HepG2 (cell line): ENCODE results near the gene CRYBA1. TPM values are rescaled to one million over a fixed set of nuclear protein-coding genes. Genes with fewer than 3 reads are reported as not detected.

Experiments used
- ATAC-seq: fragments of 200-7000 bp; cut with Tn5 transposase; 3 replicates; pipeline ENCODE4 v1.9.1; 2020; ENCODE audit warnings: mild to moderate bottlenecking, moderate library complexity
- BruUV-seq: library from RNA; stranded (reverse); fragments of 400-500 nt; replicated peaks from 2 replicates; lab custom pipeline; 2021; lab: Mats Ljungman, UMichigan
- CTCF ChIA-PET: fragments of 300-600 bp; formaldehyde crosslinking; extraction: SDS; loops from one replicate; lab custom pipeline; 2021; ENCODE audit warnings: low total read pairs, inconsistent platforms, low intra/inter-chr PET ratio; lab: Yijun Ruan, JAX
- POLR2A ChIA-PET: fragments of 350-600 bp; sonication (Branson Sonifier 250); formaldehyde crosslinking; loops from one replicate; lab custom pipeline; 2020; ENCODE audit warnings: antibody characterized with exemption, inconsistent platforms; lab: Yijun Ruan, JAX
- DNase-seq: peaks from one replicate; pipeline ENCODE4 v3.0.0-alpha.2; 2015; ENCODE audit warnings: low spot score
- FAIRE-seq: peaks from 3 replicates; lab custom pipeline; 2011; peaks lifted over from hg19 to GRCh38; lab: Jason Lieb, UNC
- H2AFZ ChIP-seq: one replicate; pipeline ENCODE4 v1.6.1; 2011; ENCODE audit warnings: low read length, inconsistent platforms
- H3K27ac ChIP-seq: fragments of 300-600 bp; 3 replicates; pipeline ENCODE4 v1.8.0; 2011; ENCODE audit warnings: mixed run types, mild to moderate bottlenecking, mixed read lengths, low read length, inconsistent platforms; ENCODE audit not compliant: insufficient read depth; ENCODE audit errors: extremely low read length
- H3K27me3 ChIP-seq, 2 experiments: fragments of 200-600 bp in 1 of 2; 2 replicates in 1 of 2; 3 replicates in 1 of 2; pipeline versions ENCODE4 v1.6.0 to v1.8.0; 2011; ENCODE audit warnings: low read length in 2 of 2, mild to moderate bottlenecking in 2 of 2, moderate library complexity in 2 of 2, inconsistent platforms in 1 of 2; ENCODE audit not compliant: insufficient read depth in 2 of 2, control insufficient read depth in 1 of 2
- H3K36me3 ChIP-seq, 2 experiments: fragments of 200-600 bp in 1 of 2; replicated peaks in 1 of 2; 2 replicates in 1 of 2; 3 replicates in 1 of 2; pipeline versions ENCODE4 v1.5.1 to v1.8.0; 2011; ENCODE audit warnings: low read length in 2 of 2, inconsistent platforms in 1 of 2; ENCODE audit not compliant: insufficient read depth in 2 of 2, control insufficient read depth in 1 of 2
- H3K4me1 ChIP-seq: 2 replicates; pipeline ENCODE4 v1.5.1; 2012; ENCODE audit warnings: low read length, inconsistent platforms; ENCODE audit not compliant: insufficient read depth
- H3K4me2 ChIP-seq: 2 replicates; pipeline ENCODE4 v1.6.0; 2011; ENCODE audit warnings: low read depth, low read length, inconsistent platforms
- H3K4me3 ChIP-seq, 3 experiments: fragments of 200-600 bp in 1 of 3; sonication (generic), shearing (Covaris generic) in 1 of 3; replicated peaks in 1 of 3; 2 replicates each; pipeline ENCODE4 v1.5.1; 2011 to 2016; ENCODE audit warnings: low read length in 3 of 3, inconsistent platforms in 2 of 3, low read depth in 2 of 3, mild to moderate bottlenecking in 2 of 3, control low read depth in 1 of 3, mixed read lengths in 1 of 3; ENCODE audit not compliant: insufficient read depth in 1 of 3
- H3K79me2 ChIP-seq: one replicate; pipeline ENCODE4 v1.6.1; 2011; ENCODE audit warnings: low read length, inconsistent platforms; ENCODE audit not compliant: insufficient read depth
- H3K9ac ChIP-seq: 2 replicates; pipeline ENCODE4 v1.6.0; 2011; ENCODE audit warnings: mild to moderate bottlenecking, low read depth, low read length, inconsistent platforms; ENCODE audit not compliant: insufficient read depth
- H3K9me3 ChIP-seq: 2 replicates; pipeline ENCODE4 v1.5.1; 2012; ENCODE audit warnings: mild to moderate bottlenecking, low read length
- H4K20me1 ChIP-seq: 2 replicates; pipeline ENCODE4 v1.6.0; 2011; ENCODE audit warnings: inconsistent platforms, mild to moderate bottlenecking, low read length, moderate library complexity; ENCODE audit not compliant: insufficient read depth
- CBX5 ChIP-seq: sonication (generic); formaldehyde crosslinking; IDR thresholded peaks from 2 replicates; pipeline ENCODE4 v1.4.0; 2020; ENCODE audit warnings: missing genetic modification reagents, borderline replicate concordance
- CHD2 ChIP-seq: IDR thresholded peaks from 2 replicates; pipeline ENCODE4 v1.6.1; 2011; ENCODE audit warnings: low read depth, low read length, improper control_type of control experiment
- FOXP1 ChIP-seq, 2 experiments: fragments of 450-650 bp in 1 of 2; IDR thresholded peaks; 2 replicates each; pipeline ENCODE4 v1.6.1; 2017 to 2018; ENCODE audit warnings: antibody characterized with exemption in 1 of 2
- GTF2F1 ChIP-seq: fragments of 150-350 bp; IDR thresholded peaks from 2 replicates; pipeline ENCODE4 v1.6.1; 2014; ENCODE audit warnings: low read length
- IRX3 ChIP-seq: sonication (generic); formaldehyde crosslinking; IDR thresholded peaks from 2 replicates; pipeline ENCODE4 v1.8.1; 2023; ENCODE audit warnings: mild to moderate bottlenecking, low read depth, missing genetic modification reagents, borderline replicate concordance
- PRDM15 ChIP-seq: sonication (generic); formaldehyde crosslinking; IDR thresholded peaks from 2 replicates; pipeline ENCODE4 v1.4.0; 2020; ENCODE audit warnings: missing genetic modification reagents
- PTBP1 ChIP-seq: fragments of 200-400 bp; formaldehyde crosslinking; IDR thresholded peaks from 2 replicates; pipeline ENCODE4 v1.6.1; 2018; ENCODE audit warnings: low read length, low read depth; ENCODE audit not compliant: poor library complexity, severe bottlenecking
- SAP130 ChIP-seq: IDR thresholded peaks from 2 replicates; pipeline ENCODE4 v1.6.1; 2016; ENCODE audit warnings: low read depth
- SMARCE1 ChIP-seq: fragments of 450-650 bp; IDR thresholded peaks from 2 replicates; pipeline ENCODE4 v1.6.1; 2017; ENCODE audit warnings: borderline replicate concordance
- ZNF101 ChIP-seq: sonication (generic); formaldehyde crosslinking; IDR thresholded peaks from 2 replicates; pipeline ENCODE4 v1.4.0; 2020; ENCODE audit warnings: mild to moderate bottlenecking, low read depth, missing genetic modification reagents, borderline replicate concordance
- ZNF782 ChIP-seq: sonication (generic); formaldehyde crosslinking; IDR thresholded peaks from 2 replicates; pipeline ENCODE4 v1.4.0; 2020; ENCODE audit warnings: missing genetic modification reagents, mild to moderate bottlenecking, borderline replicate concordance
- ZNF879 ChIP-seq: sonication (generic); formaldehyde crosslinking; IDR thresholded peaks from 2 replicates; pipeline ENCODE4 v1.8.1; 2023; ENCODE audit warnings: missing genetic modification reagents
- WGBS: methylation state at CpG from one replicate; pipeline ENCODE4 v1.1.6; 2017; ENCODE audit warnings: low lambda C conversion rate; 5-methylcytosine and 5-hydroxymethylcytosine counted together
- in situ Hi-C: cut with HindIII; loops from 2 replicates; pipeline ENCODE4 v1.10.0; 2017; ENCODE audit warnings: low pct_unique_long_range_greater_than_20kb; ENCODE audit not compliant: extremely low pct_ligation_motif_present
- intact Hi-C: fragments of 100-400 bp; cut with micrococcal nuclease; formaldehyde crosslinking; loops from one replicate; pipeline ENCODE4 v1.10.0; 2022; ENCODE audit not compliant: unreplicated experiment
- polyA plus RNA-seq, 8 experiments: library from polyadenylated mRNA; depleted of rRNA in 3 of 8; stranded (reverse) in 7 of 8; unstranded in 1 of 8; fragments of >200 nt; fragmentation: Illumina TruSeq in 4 of 8; extraction: Trizol in 4 of 8; gene quantifications; 2 replicates each; pipeline versions ENCODE4 v1.2.1 to v1.2.3, GENCODE V29; 2011 to 2016; ENCODE audit warnings: low read depth in 4 of 8, missing spikeins in 1 of 8, mixed read lengths in 1 of 8; ENCODE audit not compliant: insufficient read depth in 1 of 8
- total RNA-seq, 5 experiments: library from RNA; depleted of rRNA; stranded (reverse); fragments of >200 nt; fragmentation: Illumina TruSeq; extraction: Trizol; gene quantifications; 2 replicates each; pipeline ENCODE4 v1.2.3, GENCODE V29; 2016; ENCODE audit warnings: low read depth in 1 of 5

The CRYBA1 gene
- total and polyA plus RNA-seq, 2 of the 13 experiments (the other 11 are each of a cell fraction or from before 2014, with no cell fraction given), result not detected

- ChIA-PET POLR2A (no interaction called here), CTCF (no interaction called here)
- Histone ChIP-seq H3K36me3 (no peaks in the 10 kb centered on the region), H3K9ac (no peak overlapping the region), H3K27me3 (no peaks in the 10 kb centered on the region), H3K79me2 (no peaks in the 10 kb centered on the region), H3K27ac (no peak overlapping the region), H3K4me1 (peaks cover 22% of the 10 kb centered on the region), H3K9me3 (no peaks in the 10 kb centered on the region), H3K4me2 (no peak overlapping the region), H4K20me1 (no peaks in the 10 kb centered on the region), H2AFZ (no peak overlapping the region), H3K4me3 (no peak overlapping the region)
- DNase-seq (no peak), ATAC-seq (no peak), FAIRE-seq (no peak)
- in situ Hi-C loops, result no loop called here
- 71% methylated on average over 2 of the region's 5 CpGs for WGBS
- intact Hi-C loops, result no loop called here
- no TSS peak for BruUV-seq
- no peak for TF ChIP-seq ZNF879 (CRISPR knock-in tag)
- no peak for TF ChIP-seq SMARCE1
- no peak for TF ChIP-seq FOXP1 (IDR thresholded peaks at IDR 0.05)
- TF ChIP-seq FOXP1 (CRISPR knock-in tag; IDR thresholded peaks at IDR 0.05), result no peak
- TF ChIP-seq IRX3 (CRISPR knock-in tag), result no peak
- TF ChIP-seq ZNF782 (CRISPR knock-in tag), result no peak
- no peak for TF ChIP-seq GTF2F1
- no peak for TF ChIP-seq CBX5 (CRISPR knock-in tag)
- no peak for TF ChIP-seq PRDM15 (CRISPR knock-in tag)
- TF ChIP-seq ZNF101, result no peak
- no peak for TF ChIP-seq CHD2
- TF ChIP-seq PTBP1, result no peak
- no peak for TF ChIP-seq SAP130 (CRISPR knock-in tag)
These were observed 37.6 kb upstream of the CRYBA1 start for GRCh38 chr17:29209073-29209472.
